HG03064 (cell line): ENCODE results near the gene ZNF346.
"Not testable (repeated sequence)": the region's sequence is repeated elsewhere in the genome, so short reads cannot be mapped to it uniquely, and the experiment has no call there.

Source experiments
- ATAC-seq: cut with Tn5 transposase; IDR thresholded peaks from one replicate; pipeline ENCODE4 v1.9.1; 2021; ENCODE audit warnings: low read depth; ENCODE audit not compliant: unreplicated experiment

Gene ZNF346

GRCh38 chr5:177022386-177023302 is at the start of gene ZNF346:
TSS of gene ZNF346 (plus strand) at chr5:177022696. CDS start at chr5:177022739, 43 bp downstream.
- peak; percentile 86 for ATAC-seq

- no peak for ATAC-seq
These were observed 42.8 kb upstream of the ZNF346 start for GRCh38 chr5:176979669-176980068.

- ATAC-seq, result no peak
These were observed 41.7 kb upstream of the ZNF346 start for GRCh38 chr5:176980818-176981217.

- not testable (repeated sequence) for ATAC-seq
These were observed 39.4 kb upstream of the ZNF346 start for GRCh38 chr5:176983112-176983511.

GRCh38 chr5:176983593-176983992 is 38.9 kb upstream of the ZNF346 start:
- ATAC-seq, result not testable (repeated sequence)

- not testable (repeated sequence) for ATAC-seq
These were observed 38.3 kb upstream of the ZNF346 start for GRCh38 chr5:176984176-176984575.

- ATAC-seq, result no peak
These were observed 37.0 kb upstream of the ZNF346 start for GRCh38 chr5:176985516-176985915.

- no peak for ATAC-seq
These were observed 36.2 kb upstream of the ZNF346 start for GRCh38 chr5:176986280-176986679.

- ATAC-seq, result no peak
These were observed 34.9 kb upstream of the ZNF346 start for GRCh38 chr5:176987583-176987982.

- ATAC-seq, result not testable (repeated sequence)
These were observed 29.4 kb upstream of the ZNF346 start for GRCh38 chr5:176993081-176993480.

- ATAC-seq, result no peak
These were observed 27.9 kb upstream of the ZNF346 start for GRCh38 chr5:176994460-176995121.

GRCh38 chr5:176995122-176995490 is 27.4 kb upstream of the ZNF346 start:
- no peak for ATAC-seq

GRCh38 chr5:176995896-176996767 is 26.4 kb upstream of the ZNF346 start:
- no peak for ATAC-seq

GRCh38 chr5:176996780-176997179 is 25.7 kb upstream of the ZNF346 start:
- ATAC-seq, result no peak

GRCh38 chr5:176998828-176999227 is 23.7 kb upstream of the ZNF346 start:
- ATAC-seq, result no peak

- ATAC-seq, result not testable (repeated sequence)
These were observed 23.0 kb upstream of the ZNF346 start for GRCh38 chr5:176999526-176999925.

- ATAC-seq, result no peak
These were observed 18.8 kb upstream of the ZNF346 start for GRCh38 chr5:177003649-177004048.

- no peak for ATAC-seq
These were observed 17.5 kb upstream of the ZNF346 start for GRCh38 chr5:177004961-177005360.

- peak; percentile 46 for ATAC-seq
These were observed 16.8 kb upstream of the ZNF346 start for GRCh38 chr5:177005619-177006264.

- peak; percentile 68 for ATAC-seq
These were observed 16.1 kb upstream of the ZNF346 start, which contains the start of gene UIMC1 for GRCh38 chr5:177006265-177006972. TSS of gene UIMC1 (minus strand) at chr5:177006779. CDS start at chr5:176982615, 24,164 bp downstream.
